DOHH2 (cell line): Measurements from ENCODE around the gene TAF1C.

Experiments
- H3F3A ChIP-seq: fragments of 200-600 bp; sonication (generic), shearing (Covaris generic); 2 replicates; pipeline ENCODE4 v1.6.0; 2016; ENCODE audit warnings: antibody characterized with exemption, mild to moderate bottlenecking; ENCODE audit not compliant: control insufficient read depth, insufficient read depth
- H3K27ac ChIP-seq: fragments of 200-600 bp; sonication (generic); 2 replicates; pipeline ENCODE4 v1.5.1; 2014; ENCODE audit warnings: low read depth, mild to moderate bottlenecking, low read length, moderate library complexity
- H3K27me3 ChIP-seq: fragments of 200-600 bp; sonication (generic); 2 replicates; pipeline ENCODE4 v1.6.1; 2014; ENCODE audit warnings: mild to moderate bottlenecking, low read length, mixed read lengths; ENCODE audit not compliant: control insufficient read depth
- H3K36me3 ChIP-seq: fragments of 200-600 bp; sonication (generic); 2 replicates; pipeline ENCODE4 v1.6.1; 2014; ENCODE audit warnings: mild to moderate bottlenecking, low read length, moderate library complexity, mixed read lengths; ENCODE audit not compliant: control insufficient read depth
- H3K4me1 ChIP-seq: fragments of 200-600 bp; sonication (generic); 2 replicates; pipeline ENCODE4 v1.6.1; 2014; ENCODE audit warnings: mild to moderate bottlenecking, low read length, mixed read lengths; ENCODE audit not compliant: control insufficient read depth
- H3K4me2 ChIP-seq: fragments of 200-600 bp; sonication (generic); 2 replicates; pipeline ENCODE4 v1.6.0; 2014; ENCODE audit warnings: mild to moderate bottlenecking, low read length, moderate library complexity
- H3K4me3 ChIP-seq: fragments of 200-600 bp; sonication (generic); 2 replicates; pipeline ENCODE4 v1.5.1; 2014; ENCODE audit warnings: mild to moderate bottlenecking, low read length, mixed read lengths
- H3K79me2 ChIP-seq: fragments of 200-600 bp; sonication (generic); 2 replicates; pipeline ENCODE4 v1.6.1; 2014; ENCODE audit warnings: mild to moderate bottlenecking, low read length, mixed read lengths; ENCODE audit not compliant: control insufficient read depth
- H3K9me2 ChIP-seq: fragments of 200-600 bp; sonication (generic); replicated peaks from 2 replicates; pipeline ENCODE4 v1.6.1; 2014; ENCODE audit warnings: mild to moderate bottlenecking, low read length, mixed read lengths; ENCODE audit not compliant: control insufficient read depth
- H3K9me3 ChIP-seq: fragments of 200-600 bp; sonication (generic); 2 replicates; pipeline ENCODE4 v1.6.1; 2014; ENCODE audit warnings: antibody characterized with exemption, low read length, mixed read lengths; ENCODE audit not compliant: control insufficient read depth, insufficient read depth
- H4K20me1 ChIP-seq: fragments of 200-600 bp; sonication (generic); 2 replicates; pipeline ENCODE4 v1.6.0; 2014; ENCODE audit warnings: low read depth, mild to moderate bottlenecking, antibody characterized with exemption, low read length, moderate library complexity; ENCODE audit not compliant: control insufficient read depth, insufficient read depth
- CTCF ChIP-seq: fragments of 200-600 bp; sonication (generic); IDR thresholded peaks from one replicate; pipeline ENCODE4 v1.5.1; 2014; ENCODE audit warnings: antibody characterized with exemption, mild to moderate bottlenecking, low read depth, low read length; ENCODE audit not compliant: poor library complexity, severe bottlenecking
- EZH2phosphoT487 ChIP-seq: fragments of 200-600 bp; sonication (generic); IDR thresholded peaks from 2 replicates; pipeline ENCODE4 v1.6.1; 2017; ENCODE audit warnings: borderline replicate concordance, mild to moderate bottlenecking, antibody characterized with exemption, low read length, moderate library complexity, mixed read lengths

Gene TAF1C

GRCh38 chr16:84166796-84167695 lies 19.8 kb downstream of the TAF1C start:
- 0 out of 2 replicates have a peak, but pooled peaks cover 2% of the 10 kb centered on the region for H3K4me1 ChIP-seq
- H3K36me3 ChIP-seq: no peaks in the 10 kb centered on the region
- H3K27ac ChIP-seq: no peak overlapping the region
- no peaks in the 10 kb centered on the region for H3F3A ChIP-seq
- no peaks in the 10 kb centered on the region for H4K20me1 ChIP-seq
- no peak overlapping the region for H3K4me2 ChIP-seq
- no peaks in the 10 kb centered on the region for H3K79me2 ChIP-seq
- no peaks in the 10 kb centered on the region for H3K9me2 ChIP-seq
- TF ChIP-seq EZH2phosphoT487 (no peak), CTCF (no peak)
- H3K4me3 ChIP-seq: no peak overlapping the region
- H3K27me3 ChIP-seq: peaks cover under 1% of the 10 kb centered on the region; the same call in 1 of the 2 replicates
- H3K9me3 ChIP-seq: no peaks in the 10 kb centered on the region

- H3K27me3 ChIP-seq: peaks cover 9% of the 10 kb centered on the region
- no peak overlapping the region for H3K4me2 ChIP-seq
- no peaks in the 10 kb centered on the region for H3K36me3 ChIP-seq
- 0 out of 2 replicates have a peak, but pooled peaks cover 2% of the 10 kb centered on the region for H3K4me1 ChIP-seq
- no peaks in the 10 kb centered on the region for H3K79me2 ChIP-seq
- no peaks in the 10 kb centered on the region for H4K20me1 ChIP-seq
- no peak for TF ChIP-seq CTCF
- TF ChIP-seq EZH2phosphoT487: no peak
- no peaks in the 10 kb centered on the region for H3K9me3 ChIP-seq
- no peaks in the 10 kb centered on the region for H3K9me2 ChIP-seq
- no peaks in the 10 kb centered on the region for H3F3A ChIP-seq
- H3K4me3 ChIP-seq: no peak overlapping the region
- H3K27ac ChIP-seq: no peak overlapping the region
These were observed 21.1 kb downstream of the TAF1C start for GRCh38 chr16:84165746-84166145.

GRCh38 chr16:84161801-84162200 lies 25.1 kb downstream of the TAF1C start:
- H3K4me2 ChIP-seq: no peak overlapping the region
- no peaks in the 10 kb centered on the region for H3K4me1 ChIP-seq
- H3K9me2 ChIP-seq: no peaks in the 10 kb centered on the region
- TF ChIP-seq CTCF: no peak
- no peak for TF ChIP-seq EZH2phosphoT487
- no peaks in the 10 kb centered on the region for H3K79me2 ChIP-seq
- H4K20me1 ChIP-seq: no peaks in the 10 kb centered on the region
- H3K36me3 ChIP-seq: no peaks in the 10 kb centered on the region
- H3K27ac ChIP-seq: no peak overlapping the region
- H3F3A ChIP-seq: no peaks in the 10 kb centered on the region
- H3K27me3 ChIP-seq: peaks cover 28% of the 10 kb centered on the region
- no peaks in the 10 kb centered on the region for H3K9me3 ChIP-seq
- no peak overlapping the region for H3K4me3 ChIP-seq
